Testis (tissue), 3 donors: Measurements from ENCODE around the gene ALCAM. TPM values are rescaled to one million over a fixed set of nuclear protein-coding genes. Genes with fewer than 3 reads are reported as not detected.

ENCODE experiments used
- DNase-seq: peaks from one replicate; pipeline ENCODE4 v3.0.0-alpha.2; 2019
- H3K27ac ChIP-seq, 2 donors: fragments of 200-600 bp; sonication (generic); one replicate each; pipeline ENCODE4 v1.5.1; 2019
- H3K27me3 ChIP-seq: fragments of 200-600 bp; sonication (generic); one replicate; pipeline ENCODE4 v1.5.1; 2019
- H3K36me3 ChIP-seq: fragments of 200-600 bp; sonication (generic); one replicate; pipeline ENCODE4 v1.5.1; 2017; ENCODE audit warnings: low read depth; ENCODE audit errors: missing control alignments
- H3K4me1 ChIP-seq: fragments of 200-600 bp; sonication (generic); one replicate; pipeline ENCODE4 v1.5.1; 2019
- H3K4me3 ChIP-seq, 2 donors: fragments of 200-600 bp; sonication (generic); one replicate each; pipeline ENCODE4 v1.5.1; 2017 to 2019
- H3K9me3 ChIP-seq: fragments of 200-600 bp; sonication (generic); one replicate; pipeline ENCODE4 v1.5.1; 2017
- CTCF ChIP-seq, 3 experiments: fragments of 450-650 bp in 2 of 3; fragments of 200-600 bp in 1 of 3; sonication (generic) in 1 of 3; IDR thresholded peaks; one replicate each; pipeline ENCODE4 v1.5.1; 2016 to 2019; ENCODE audit warnings: antibody characterized with exemption in 3 of 3, mild to moderate bottlenecking in 2 of 3, moderate library complexity in 1 of 3
- POLR2A ChIP-seq: fragments of 450-650 bp; IDR thresholded peaks from one replicate; pipeline ENCODE4 v1.6.1; 2017; ENCODE audit warnings: antibody characterized with exemption, mild to moderate bottlenecking, moderate library complexity
- WGBS, 2 donors: methylation state at CpG; one replicate each; pipeline ENCODE4 v1.1.5; 2018; 5-methylcytosine and 5-hydroxymethylcytosine counted together
- intact Hi-C: fragments of 100-400 bp; cut with DNase I; formaldehyde crosslinking; loops from one replicate; pipeline ENCODE4 v1.15.1; 2023; ENCODE audit warnings: low total_unique reads
- polyA plus RNA-seq: library from polyadenylated mRNA; stranded (reverse); fragments of 350-450 nt; fragmentation: Illumina TruSeq; extraction: RNeasy Lipid Tissue Mini Kit (QIAGEN cat#74804); gene quantifications from one replicate; pipeline ENCODE4 v1.2.3, GENCODE V29; 2014; ENCODE audit warnings: low read depth, low replicate concordance; ENCODE audit not compliant: insufficient read depth
- total RNA-seq, 2 donors: library from RNA; depleted of rRNA; stranded (reverse); fragments of >200 nt; gene quantifications; one replicate each; pipeline ENCODE4 v1.2.3, GENCODE V29; 2016

Gene ALCAM
- total and polyA plus RNA-seq, 3 donors from 2014 or later, result 8.3 to 9.0 (median 8.7) TPM

- H3K36me3 ChIP-seq, result no peaks in the 10 kb centered on the region
- WGBS, 2 donors, result 83 to 98% methylated on average over 3 of the region's 3 CpGs
- no peak for TF ChIP-seq CTCF (IDR thresholded peaks at IDR 0.05)
- TF ChIP-seq POLR2A, result no peak
- H3K27ac ChIP-seq, result no peak overlapping the region
- H3K4me3 ChIP-seq, result no peak overlapping the region
- H3K27me3 ChIP-seq, result no peaks in the 10 kb centered on the region
- H3K4me1 ChIP-seq, result no peaks in the 10 kb centered on the region
- no peaks in the 10 kb centered on the region for H3K9me3 ChIP-seq
- intact Hi-C loops, result no loop called here
- DNase-seq, result no peak
Measured at GRCh38 chr3:105347625-105348302, 18.9 kb upstream of the ALCAM start.

- 68 to 71% methylated on average over 1 of the region's 1 CpG for WGBS, 2 donors
- Histone ChIP-seq H3K9me3 (no peaks in the 10 kb centered on the region), H3K27ac (no peak overlapping the region), H3K27me3 (no peaks in the 10 kb centered on the region), H3K36me3 (no peaks in the 10 kb centered on the region), H3K4me1 (no peaks in the 10 kb centered on the region), H3K4me3 (no peak overlapping the region)
- DNase-seq, result no peak
- TF ChIP-seq CTCF (IDR thresholded peaks at IDR 0.05) (no peak), POLR2A (no peak)
- intact Hi-C loops, result no loop called here
Measured at GRCh38 chr3:105348307-105348706, 18.4 kb upstream of the ALCAM start.

- Histone ChIP-seq H3K9me3 (no peaks in the 10 kb centered on the region), H3K36me3 (no peaks in the 10 kb centered on the region), H3K27me3 (no peaks in the 10 kb centered on the region), H3K4me1 (no peaks in the 10 kb centered on the region), H3K4me3 (no peak overlapping the region), H3K27ac (no peak overlapping the region)
- 52 to 59% methylated on average over 2 of the region's 2 CpGs for WGBS, 2 donors
- no peak for DNase-seq
- intact Hi-C loops, result no loop called here
- TF ChIP-seq POLR2A (no peak), CTCF (IDR thresholded peaks at IDR 0.05) (no peak)
Measured at GRCh38 chr3:105349684-105350387, 16.9 kb upstream of the ALCAM start.

DNA sequence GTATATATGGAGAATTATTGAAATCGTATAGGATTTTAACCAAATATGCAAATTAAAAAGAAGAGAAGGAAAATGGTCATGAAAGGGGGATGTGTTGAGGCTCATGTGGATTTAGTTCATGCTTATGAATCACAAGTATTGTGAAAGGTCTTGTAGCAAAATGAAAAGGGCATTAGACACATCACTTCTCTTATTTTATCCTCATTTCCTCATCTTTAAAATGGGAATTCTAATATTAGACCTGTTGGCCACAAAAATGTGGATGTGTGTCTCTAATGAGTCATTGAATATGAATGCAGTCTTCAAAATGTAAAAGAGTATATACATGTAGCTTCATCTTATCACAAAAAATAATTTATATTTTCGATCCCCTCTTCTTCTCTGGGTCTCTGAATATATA, 14.9 kb upstream of the ALCAM start:
- Histone ChIP-seq H3K27me3 (no peaks in the 10 kb centered on the region), H3K27ac (no peak overlapping the region), H3K36me3 (no peaks in the 10 kb centered on the region), H3K4me1 (no peaks in the 10 kb centered on the region), H3K4me3 (no peak overlapping the region), H3K9me3 (no peaks in the 10 kb centered on the region)
- intact Hi-C loops, result no loop called here
- DNase-seq, result no peak
- 86 to 89% methylated on average over 2 of the region's 2 CpGs for whole genome bisulfite sequencing, 2 donors
- no peak for TF ChIP-seq CTCF (IDR thresholded peaks at IDR 0.05)
- no peak for TF ChIP-seq POLR2A
